Endothelial cell of umbilical vein (primary cell): ENCODE measurements around the gene MMADHC.

Experiments used
- EZH2 ChIP-seq: IDR thresholded peaks from 2 replicates; pipeline ENCODE4 v1.6.1; 2012; ENCODE audit warnings: borderline replicate concordance, low read depth, mild to moderate bottlenecking, moderate library complexity, low read length, inconsistent platforms; ENCODE audit not compliant: severe bottlenecking
- POLR2A ChIP-seq: IDR thresholded peaks from 2 replicates; pipeline ENCODE4 v1.6.1; 2012; ENCODE audit warnings: low read depth, mild to moderate bottlenecking, control low read depth, low read length

- no peak for TF ChIP-seq EZH2
- TF ChIP-seq POLR2A: no peak
Observed at GRCh38 chr2:149611100-149611820, 23.7 kb upstream of the MMADHC start.
